GM19099 (cell line): ENCODE measurements around the gene RAD9A.

ENCODE experiments used
- POLR2A ChIP-seq: IDR thresholded peaks from 3 replicates; pipeline ENCODE4 v1.6.1; 2011; ENCODE audit warnings: low read depth; ENCODE audit not compliant: insufficient read length; ENCODE audit errors: extremely low read depth

The RAD9A gene

DNA sequence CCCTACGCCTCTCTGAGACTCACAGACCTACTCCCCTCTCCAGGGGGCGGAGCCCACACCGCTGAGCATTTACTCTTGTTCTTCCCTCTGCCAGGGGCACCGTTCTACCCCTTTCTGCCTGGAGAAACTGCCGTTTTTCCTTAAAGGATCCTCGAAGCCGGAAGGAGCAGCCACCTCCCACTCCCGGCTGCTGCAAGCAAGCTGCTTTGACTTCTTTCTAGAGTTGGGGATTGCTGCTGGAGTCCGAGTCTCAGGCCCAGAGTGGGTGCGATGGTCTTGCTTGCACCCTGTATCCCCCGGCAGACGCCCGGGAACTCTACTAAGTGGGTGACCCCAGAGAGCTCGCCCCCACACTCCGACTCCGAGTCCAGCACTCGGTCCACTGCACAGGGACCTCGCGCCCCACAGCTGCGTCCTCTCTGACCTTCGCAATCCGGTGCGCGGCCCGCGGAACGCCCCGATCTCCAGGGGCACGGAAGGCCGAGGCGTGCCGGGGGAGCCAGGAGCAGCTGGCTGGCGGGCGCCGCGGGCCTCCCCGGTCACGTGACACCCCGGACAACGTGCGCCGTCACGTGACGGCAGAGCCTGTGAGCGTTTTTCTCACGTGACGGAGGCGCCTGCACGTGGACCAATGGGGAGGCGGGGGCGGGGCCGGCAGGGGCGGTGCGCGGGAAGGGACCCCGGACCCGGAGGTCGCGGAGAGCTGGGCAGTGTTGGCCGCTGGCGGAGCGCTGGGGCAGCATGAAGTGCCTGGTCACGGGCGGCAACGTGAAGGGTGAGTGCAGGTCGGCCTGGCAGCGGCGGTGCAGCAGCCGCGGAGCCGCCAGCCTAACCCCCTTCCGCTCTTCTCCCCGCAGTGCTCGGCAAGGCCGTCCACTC is at the start of gene RAD9A:
Gene RAD9A (plus strand): TSS at position 683 of the 879 bp plus-strand sequence. CDS start 59 bp downstream, at position 742.
- TF ChIP-seq POLR2A, result peak; percentile 75

- no peak for TF ChIP-seq POLR2A
Measured at GRCh38 chr11:67344264-67344663, 47.5 kb upstream of the RAD9A start.

GRCh38 chr11:67345247-67345919 is 46.4 kb upstream of the RAD9A start:
- no peak for TF ChIP-seq POLR2A

GRCh38 chr11:67345920-67346819 is 45.6 kb upstream of the RAD9A start:
- no peak for TF ChIP-seq POLR2A

GRCh38 chr11:67347964-67348749 is 43.6 kb upstream of the RAD9A start:
- no peak for TF ChIP-seq POLR2A

DNA sequence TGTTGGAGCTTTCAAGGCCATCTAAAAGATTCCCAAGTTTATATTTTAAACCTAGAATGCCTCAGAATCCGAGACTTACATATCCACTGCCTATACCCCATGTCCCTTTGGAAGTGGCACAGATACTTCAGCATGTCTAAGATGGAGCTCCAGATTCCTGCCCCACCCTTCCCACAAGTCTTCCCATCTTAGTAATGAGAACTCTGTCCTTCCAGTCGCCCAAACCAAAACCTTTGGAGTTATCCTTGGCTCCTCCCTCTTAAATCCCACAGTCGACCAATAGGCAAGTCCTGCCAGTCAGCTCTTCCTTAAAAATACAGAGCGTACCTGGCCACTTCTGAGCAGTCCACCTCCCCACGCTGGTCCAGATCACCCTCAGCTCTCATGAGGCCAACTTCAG is 42.8 kb upstream of the RAD9A start:
- TF ChIP-seq POLR2A, result no peak

- TF ChIP-seq POLR2A, result no peak
Measured at GRCh38 chr11:67349457-67349856, 42.3 kb upstream of the RAD9A start.

DNA sequence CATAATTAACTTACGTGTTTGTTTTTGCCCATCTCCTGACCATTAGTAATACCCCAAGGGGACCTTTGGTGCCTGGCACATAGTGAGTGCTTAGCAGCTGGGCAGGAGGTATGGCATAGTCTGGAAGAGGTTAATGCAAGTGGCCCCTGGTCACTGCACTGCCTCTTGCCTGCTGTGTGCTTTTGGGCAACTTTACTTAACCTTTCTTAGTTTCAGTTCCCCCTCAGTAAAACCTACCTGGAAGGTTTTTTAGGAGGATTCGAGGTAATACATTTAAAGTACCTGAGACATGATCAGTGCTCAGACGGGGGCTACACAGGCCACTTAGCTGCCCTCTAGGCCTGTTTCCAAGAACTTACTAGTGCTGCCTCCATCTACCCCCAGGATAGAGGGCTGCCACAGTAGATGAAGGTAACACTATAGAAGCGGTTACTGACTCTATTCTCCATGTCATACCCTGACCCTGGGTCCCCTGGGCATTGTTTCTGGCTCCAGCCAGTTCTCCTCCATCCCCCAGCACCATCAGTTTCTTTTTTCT is 41.8 kb upstream of the RAD9A start:
- no peak for TF ChIP-seq POLR2A

- peak; percentile 39 for TF ChIP-seq POLR2A
Measured at GRCh38 chr11:67351275-67352005, 40.3 kb upstream of the RAD9A start.

GRCh38 chr11:67352546-67353316 is 39.1 kb upstream of the RAD9A start:
- peak; percentile 57 for TF ChIP-seq POLR2A

DNA sequence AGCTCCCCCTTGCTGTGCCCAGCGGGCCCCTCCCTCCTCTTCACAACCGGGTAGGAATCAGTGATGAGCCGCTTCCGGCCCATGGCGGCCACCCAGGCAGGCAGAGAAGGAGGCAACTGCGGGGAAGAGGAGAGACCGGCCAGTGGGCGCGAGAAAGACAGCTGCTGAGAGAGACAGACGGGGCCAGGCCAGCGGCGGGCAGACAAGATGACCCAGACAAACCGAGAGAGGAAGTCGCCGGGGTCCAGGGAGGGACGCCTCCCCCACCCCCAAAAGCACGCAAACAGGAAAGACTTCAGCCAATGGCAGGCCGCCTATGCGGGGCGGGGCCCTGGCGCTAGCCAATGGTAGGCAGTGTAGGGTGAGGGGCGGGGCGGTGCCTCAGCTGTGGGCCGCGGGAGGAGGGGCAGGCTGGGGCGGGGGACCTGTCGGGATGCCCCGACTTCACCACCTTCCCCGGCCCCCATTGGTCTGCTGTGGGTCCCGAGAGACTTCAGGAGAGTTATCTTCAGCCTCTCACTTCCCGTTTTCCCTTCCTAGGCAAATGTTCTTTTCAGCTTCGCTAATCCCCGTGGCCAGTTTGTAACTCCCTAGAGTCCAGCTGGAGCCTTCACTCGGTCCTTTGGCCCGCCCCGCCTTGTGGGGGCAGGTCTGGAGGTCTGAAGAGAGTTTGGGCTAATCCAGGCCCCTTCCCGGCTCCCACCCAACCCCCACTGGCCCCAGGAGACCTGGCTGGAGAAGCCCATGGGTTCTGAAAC is 38.3 kb upstream of the RAD9A start, which contains the start of gene POLD4:
Gene POLD4 (minus strand): TSS at position 230 of the 758 bp plus-strand sequence. CDS start 147 bp downstream, at position 83.
- TF ChIP-seq POLR2A, result peak; percentile 95

GRCh38 chr11:67354075-67355022 is 37.4 kb upstream of the RAD9A start:
- TF ChIP-seq POLR2A, result peak; percentile 37
